Esophagus (tissue), 2 donors: ENCODE data around the gene MYO7B. TPM values are rescaled to one million over a fixed set of nuclear protein-coding genes. Genes with fewer than 3 reads are reported as not detected.

Experiments used
- H3K27ac ChIP-seq, 2 donors: one replicate each; pipeline ENCODE4 v1.5.1; 2013; ENCODE audit warnings: low read depth in 2 of 2, mild to moderate bottlenecking in 2 of 2, inconsistent platforms in 1 of 2, low read length in 1 of 2, moderate library complexity in 1 of 2
- H3K27me3 ChIP-seq, 2 donors: one replicate each; pipeline ENCODE4 v1.6.1; 2013; ENCODE audit warnings: low read length in 2 of 2, control low read depth in 1 of 2, mild to moderate bottlenecking in 1 of 2; ENCODE audit not compliant: insufficient read depth in 2 of 2, control insufficient read depth in 1 of 2
- H3K36me3 ChIP-seq, 2 donors: one replicate each; pipeline ENCODE4 v1.6.1; 2013; ENCODE audit warnings: low read length in 1 of 2; ENCODE audit not compliant: control insufficient read depth in 2 of 2, insufficient read depth in 2 of 2
- H3K4me1 ChIP-seq, 2 donors: one replicate each; pipeline ENCODE4 v1.6.1; 2013; ENCODE audit warnings: low read length in 1 of 2; ENCODE audit not compliant: control insufficient read depth in 2 of 2, insufficient read depth in 2 of 2
- H3K4me3 ChIP-seq, 2 donors: one replicate each; pipeline ENCODE4 v1.5.1; 2013; ENCODE audit warnings: low read length in 2 of 2, mild to moderate bottlenecking in 2 of 2, low read depth in 1 of 2, moderate library complexity in 1 of 2
- H3K9me3 ChIP-seq, 2 donors: one replicate each; pipeline ENCODE4 v1.6.1; 2013; ENCODE audit warnings: mild to moderate bottlenecking in 2 of 2, low read depth in 1 of 2, low read length in 1 of 2, moderate library complexity in 1 of 2; ENCODE audit not compliant: control insufficient read depth in 2 of 2, insufficient read depth in 1 of 2
- WGBS, 2 donors: extraction: QIAGEN DNeasy Blood & Tissue Kit; methylation state at CpG; one replicate each; pipeline ENCODE4 v1.1.7; 2013; 5-methylcytosine and 5-hydroxymethylcytosine counted together
- polyA plus RNA-seq, 2 donors: library from polyadenylated mRNA; stranded (reverse); fragments of 200-250 nt; gene quantifications; one replicate each; pipeline ENCODE4 v1.2.3, GENCODE V29; 2013
- donor health status: healthy with polysubstance abuse.
- donor health status: Bipolar disorder and iron deficiency.

Gene MYO7B
- polyA plus RNA-seq, 2 donors: 0.09 to 0.20 TPM

DNA sequence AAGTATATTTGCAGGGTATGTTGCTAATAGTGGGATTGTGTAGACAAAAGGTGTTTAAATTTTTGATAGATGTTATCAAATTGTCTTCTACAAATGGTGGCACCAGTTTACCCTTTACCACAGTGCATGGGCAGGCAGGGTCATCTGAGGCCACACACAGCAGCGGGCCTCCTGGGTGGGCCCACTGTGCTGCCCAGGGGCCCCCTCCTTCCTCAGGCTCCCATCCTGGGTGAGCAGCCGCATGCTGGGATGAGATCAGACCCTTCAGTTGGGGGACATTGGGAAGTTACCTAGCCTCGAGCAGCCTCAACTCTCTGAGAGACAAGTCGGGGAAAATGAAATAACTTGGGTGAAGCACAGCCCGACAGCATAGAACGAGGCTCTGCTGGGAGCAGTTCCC, 9.7 kb downstream of the MYO7B start:
- H3K27ac ChIP-seq: no peak overlapping the region
- H3K9me3 ChIP-seq: no peaks in the 10 kb centered on the region
- peaks cover 0 to 3% of the 10 kb centered on the region in 2 donors for H3K27me3 ChIP-seq
- no peak overlapping the region for H3K4me3 ChIP-seq
- H3K36me3 ChIP-seq: no peaks in the 10 kb centered on the region
- H3K4me1 ChIP-seq: peaks cover 0 to 3% of the 10 kb centered on the region in 2 donors
- WGBS, 2 donors: 60 to 61% methylated on average over 6 of the region's 6 CpGs

DNA sequence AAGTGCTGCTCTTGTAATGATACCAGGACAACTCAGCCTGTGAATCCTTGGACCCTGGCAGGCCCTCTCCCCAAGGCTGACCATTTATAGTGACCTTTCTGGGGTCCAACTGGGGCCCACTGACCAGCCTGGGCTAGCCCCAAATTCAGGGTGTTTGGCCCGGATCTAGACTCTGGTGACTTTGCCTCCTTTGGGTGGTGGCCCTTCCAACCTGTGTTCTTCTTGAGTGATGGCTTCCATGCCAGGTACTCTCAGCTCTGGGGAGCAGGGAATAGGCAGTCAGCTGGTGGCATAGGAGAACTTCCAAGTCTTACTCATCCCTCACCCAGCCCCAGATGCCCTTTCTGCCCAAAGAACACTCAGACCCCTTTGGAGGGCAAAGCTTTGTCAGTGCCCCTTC, 10.3 kb downstream of the MYO7B start:
- WGBS, 2 donors: 91 to 92% methylated on average over 1 of the region's 1 CpG
- Histone ChIP-seq H3K4me1 (peaks cover 0 to 3% of the 10 kb centered on the region in 2 donors), H3K9me3 (no peaks in the 10 kb centered on the region), H3K27ac (no peak overlapping the region), H3K36me3 (no peaks in the 10 kb centered on the region), H3K27me3 (peaks cover 0 to 2% of the 10 kb centered on the region in 2 donors), H3K4me3 (no peak overlapping the region)

DNA sequence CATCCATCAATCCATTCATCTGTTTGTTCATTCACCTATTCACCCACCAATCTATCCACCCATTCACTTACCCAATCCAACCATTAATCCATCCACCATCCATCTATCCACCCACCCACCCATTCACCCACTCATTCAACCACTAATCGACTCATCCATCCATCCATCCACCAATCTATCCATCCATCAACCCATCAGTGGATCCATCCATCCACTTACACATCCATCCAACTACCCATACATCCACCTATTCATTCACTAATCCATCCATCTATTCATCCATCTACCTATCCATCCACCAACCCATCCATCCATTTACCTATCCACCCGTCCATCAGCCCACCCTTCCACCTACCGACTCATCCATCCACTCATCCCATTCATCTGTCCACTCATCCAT, 11.3 kb downstream of the MYO7B start:
- H3K27me3 ChIP-seq: no peaks in the 10 kb centered on the region
- no peak overlapping the region for H3K4me3 ChIP-seq
- H3K27ac ChIP-seq: no peak overlapping the region
- no peaks in the 10 kb centered on the region for H3K9me3 ChIP-seq
- peaks cover 0 to 3% of the 10 kb centered on the region in 2 donors for H3K4me1 ChIP-seq
- H3K36me3 ChIP-seq: no peaks in the 10 kb centered on the region
- 82 to 84% methylated on average over 3 of the region's 3 CpGs for WGBS, 2 donors

DNA sequence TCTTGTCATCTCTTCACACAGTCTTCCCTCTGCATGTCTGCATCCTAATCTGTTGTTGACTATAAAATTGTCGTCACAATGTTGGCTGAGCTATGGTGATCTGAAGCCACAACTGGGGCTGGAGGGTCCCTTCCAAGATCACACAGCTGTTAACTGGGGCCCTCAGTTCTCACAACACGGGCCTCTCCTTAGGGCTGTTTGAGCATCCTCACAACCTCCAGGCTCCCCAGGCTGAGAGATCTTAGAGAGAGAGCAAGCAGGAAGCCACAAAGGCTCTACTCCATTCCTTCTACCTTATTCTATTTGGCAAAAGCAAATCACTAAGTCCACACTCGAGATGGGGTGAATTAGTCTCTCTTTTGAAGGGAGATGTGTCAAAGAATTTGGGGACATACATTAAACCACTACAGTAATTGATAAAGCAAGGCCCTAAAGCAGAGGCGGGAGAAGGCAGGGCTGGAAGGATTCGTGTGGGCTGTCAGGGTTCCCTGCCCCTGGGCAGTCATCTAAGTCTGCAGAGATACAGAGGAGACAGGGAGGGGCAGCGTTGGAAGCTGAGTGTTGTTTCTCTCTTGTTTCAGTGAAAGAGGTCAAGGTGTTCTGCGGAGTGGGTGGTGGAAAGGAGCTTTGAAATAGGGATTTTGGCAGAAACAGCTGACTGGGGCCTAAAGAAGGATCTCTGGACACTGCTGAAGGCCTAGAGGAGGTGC, 15.9 kb downstream of the MYO7B start:
- Histone ChIP-seq H3K4me1 (no peaks in the 10 kb centered on the region), H3K27me3 (no peaks in the 10 kb centered on the region), H3K27ac (no peak overlapping the region), H3K4me3 (no peak overlapping the region), H3K36me3 (no peaks in the 10 kb centered on the region), H3K9me3 (no peaks in the 10 kb centered on the region)
- 78 to 79% methylated on average over 7 of the region's 7 CpGs for WGBS, 2 donors

DNA sequence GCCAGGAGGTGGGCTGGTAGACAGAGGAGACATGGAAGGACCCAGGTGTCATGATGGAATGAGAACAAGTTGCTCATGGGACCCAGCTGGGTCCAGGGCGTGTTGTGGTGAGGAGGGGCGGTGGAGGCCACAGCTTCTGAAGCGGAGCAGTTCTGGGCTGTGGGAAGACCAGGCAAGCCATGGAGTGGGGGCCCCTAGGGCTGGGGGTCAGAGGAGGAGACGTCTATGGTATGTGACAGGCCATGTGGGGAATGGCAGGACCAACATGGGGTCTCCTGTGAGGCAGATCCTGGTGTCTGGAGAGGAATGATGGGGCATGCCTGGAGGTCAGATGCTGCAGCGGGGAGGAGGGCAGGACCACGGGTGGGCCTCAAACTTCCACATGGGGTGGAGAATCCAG, 16.9 kb downstream of the MYO7B start:
- Histone ChIP-seq H3K27ac (no peak overlapping the region), H3K9me3 (no peaks in the 10 kb centered on the region), H3K4me3 (no peak overlapping the region), H3K4me1 (no peaks in the 10 kb centered on the region), H3K27me3 (no peaks in the 10 kb centered on the region), H3K36me3 (no peaks in the 10 kb centered on the region)
- 83 to 86% methylated on average over 6 of the region's 6 CpGs for WGBS, 2 donors

DNA sequence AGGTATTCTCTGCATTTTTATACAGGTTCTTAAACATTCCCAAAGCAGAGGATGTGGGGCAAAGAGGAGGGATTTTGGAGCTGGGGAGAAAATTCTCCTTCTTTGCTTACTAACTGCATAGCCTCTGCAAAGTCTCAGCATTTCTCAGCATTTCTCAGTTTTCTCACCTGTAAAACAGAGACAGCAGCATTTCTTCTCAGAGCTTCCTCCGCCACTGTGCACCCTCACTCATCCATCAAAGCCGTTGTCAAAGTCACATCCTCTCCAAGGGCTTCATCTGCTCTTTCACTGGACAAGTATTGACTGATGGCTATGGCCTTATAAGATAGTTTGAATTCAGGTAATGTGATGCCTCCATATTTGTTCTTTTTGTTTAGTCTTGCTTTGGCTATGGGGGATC, 17.4 kb downstream of the MYO7B start:
- H3K9me3 ChIP-seq: no peaks in the 10 kb centered on the region
- no peaks in the 10 kb centered on the region for H3K36me3 ChIP-seq
- no peaks in the 10 kb centered on the region for H3K4me1 ChIP-seq
- WGBS, 2 donors: 82% methylated on average over 2 of the region's 2 CpGs
- no peak overlapping the region for H3K27ac ChIP-seq
- no peak overlapping the region for H3K4me3 ChIP-seq
- H3K27me3 ChIP-seq: no peaks in the 10 kb centered on the region

DNA sequence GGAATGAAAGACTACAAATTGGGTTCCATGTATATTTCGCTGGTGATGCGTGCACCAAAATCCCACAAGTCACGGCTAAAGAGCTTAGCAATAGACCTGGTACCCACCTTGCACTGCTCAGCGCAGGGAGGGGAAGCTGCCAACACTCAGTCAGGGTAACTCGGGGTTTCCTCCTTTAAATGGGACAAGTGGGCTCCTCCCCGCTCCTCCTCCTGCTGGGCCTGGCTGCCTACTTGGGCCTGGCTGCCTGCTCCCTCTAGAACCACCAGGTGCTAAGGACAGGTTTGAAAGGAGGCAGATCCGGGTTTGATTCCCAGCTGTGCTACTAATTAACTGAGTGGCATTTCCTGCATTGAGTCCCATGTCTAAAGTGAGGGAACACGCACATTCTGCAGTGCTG, 23.4 kb downstream of the MYO7B start:
- WGBS, 2 donors: 82 to 84% methylated on average over 8 of the region's 8 CpGs
- H3K27ac ChIP-seq: no peak overlapping the region

DNA sequence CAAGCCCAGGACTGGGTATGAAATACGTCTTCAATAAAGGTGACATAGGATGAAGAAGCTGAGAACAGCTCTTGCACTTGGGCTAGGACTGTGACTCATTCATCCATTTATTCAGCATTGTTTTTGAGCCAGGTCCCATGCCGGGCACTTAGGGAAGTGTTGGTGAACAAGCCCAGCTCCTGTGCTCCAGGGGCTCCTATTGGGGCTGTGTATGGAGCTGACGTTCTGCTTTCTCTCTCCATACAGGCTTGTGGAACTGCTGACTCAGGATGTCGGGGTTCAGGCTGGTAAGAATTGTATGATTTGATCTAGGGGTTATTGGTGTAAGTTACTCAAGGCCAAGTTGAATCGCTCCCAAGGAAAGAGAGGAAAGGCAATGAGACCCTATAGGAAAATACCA, 24.0 kb downstream of the MYO7B start:
- 83% methylated on average over 5 of the region's 5 CpGs for WGBS, 2 donors
- Histone ChIP-seq H3K27me3 (no peaks in the 10 kb centered on the region), H3K4me1 (no peaks in the 10 kb centered on the region), H3K27ac (no peak overlapping the region), H3K9me3 (no peaks in the 10 kb centered on the region), H3K4me3 (no peak overlapping the region), H3K36me3 (no peaks in the 10 kb centered on the region)

More for the DNA sequence above, 23.4 kb downstream of the MYO7B start:
- H3K4me1 ChIP-seq: no peaks in the 10 kb centered on the region
- H3K9me3 ChIP-seq: no peaks in the 10 kb centered on the region
- H3K4me3 ChIP-seq: no peak overlapping the region
- no peaks in the 10 kb centered on the region for H3K36me3 ChIP-seq
- no peaks in the 10 kb centered on the region for H3K27me3 ChIP-seq

DNA sequence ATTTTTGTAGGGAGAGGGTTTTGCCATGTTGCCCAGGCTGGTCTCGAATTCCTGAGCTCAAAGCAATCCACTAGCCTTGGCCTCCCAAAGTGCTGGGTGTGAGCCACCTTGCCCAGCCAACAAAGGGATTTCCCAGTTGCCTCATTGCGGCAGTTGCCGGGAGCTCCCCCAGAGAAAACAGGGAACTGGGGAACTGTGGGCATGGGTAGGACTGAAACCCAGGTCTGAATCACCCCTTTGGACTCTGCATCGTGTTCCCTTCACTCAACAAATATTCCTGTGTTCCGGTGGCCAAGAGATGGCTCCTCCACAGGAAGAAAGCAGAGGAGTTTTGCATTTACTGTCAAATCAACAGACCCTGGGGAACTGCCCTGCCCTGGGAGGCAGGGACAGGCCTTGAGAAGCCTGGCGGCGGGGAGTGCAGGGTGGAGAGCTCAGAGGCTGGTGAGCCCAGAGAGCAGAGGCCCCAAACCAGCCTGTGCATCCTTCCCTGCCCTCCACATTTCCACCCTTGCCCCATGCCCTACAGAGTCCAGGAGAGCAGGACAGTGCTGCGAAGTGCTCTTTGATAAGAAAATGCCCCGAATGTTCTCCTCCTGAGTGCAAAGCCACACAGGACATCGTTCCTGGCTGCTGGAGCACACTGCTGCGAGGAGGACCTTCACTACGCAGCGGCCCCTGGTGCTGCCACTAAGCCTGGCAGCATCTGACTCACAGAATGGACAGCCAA, 24.9 kb downstream of the MYO7B start:
- H3K27me3 ChIP-seq: no peaks in the 10 kb centered on the region
- no peaks in the 10 kb centered on the region for H3K9me3 ChIP-seq
- H3K4me1 ChIP-seq: no peaks in the 10 kb centered on the region
- H3K4me3 ChIP-seq: no peak overlapping the region
- no peaks in the 10 kb centered on the region for H3K36me3 ChIP-seq
- no peak overlapping the region for H3K27ac ChIP-seq
- WGBS, 2 donors: 79 to 83% methylated on average over 13 of the region's 13 CpGs

DNA sequence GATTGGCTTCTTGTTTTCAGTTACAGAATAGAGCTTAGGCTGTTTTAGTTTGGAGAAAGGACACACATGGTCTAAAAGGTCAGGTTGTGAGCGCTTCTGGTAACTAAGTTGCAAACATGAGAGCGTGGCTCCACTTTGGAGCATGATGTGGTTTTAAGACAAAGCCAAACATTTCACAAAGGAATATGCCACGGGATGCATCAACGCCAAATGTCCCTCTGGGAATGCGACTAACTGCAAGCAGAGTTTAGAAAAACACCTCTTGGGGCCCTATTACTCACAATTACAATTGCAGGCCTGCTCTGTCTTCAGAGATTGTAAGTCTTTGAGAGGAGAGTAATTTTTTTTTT, 25.4 kb downstream of the MYO7B start:
- no peaks in the 10 kb centered on the region for H3K36me3 ChIP-seq

More for the DNA sequence above, 25.4 kb downstream of the MYO7B start:
- Histone ChIP-seq H3K4me3 (no peak overlapping the region), H3K9me3 (no peaks in the 10 kb centered on the region), H3K27me3 (no peaks in the 10 kb centered on the region), H3K4me1 (no peaks in the 10 kb centered on the region), H3K27ac (no peak overlapping the region)
- WGBS, 2 donors: 83 to 87% methylated on average over 5 of the region's 5 CpGs
